PC-3 (cell line): ENCODE measurements around the gene BMPR1A. TPM values are rescaled to one million over a fixed set of nuclear protein-coding genes. Genes with fewer than 3 reads are reported as not detected.

Source experiments
- ATAC-seq: fragments of 200-7000 bp; cut with Tn5 transposase; 2 replicates; pipeline ENCODE4 v1.9.1; 2020; ENCODE audit warnings: mild to moderate bottlenecking, moderate library complexity
- BruUV-seq: library from RNA; stranded (reverse); fragments of 400-500 nt; replicated peaks from 2 replicates; lab custom pipeline; 2021; lab: Mats Ljungman, UMichigan
- CTCF ChIA-PET: fragments of 300-600 bp; sonication (Branson Sonifier 250); formaldehyde crosslinking; loops from one replicate; lab custom pipeline; 2022; ENCODE audit warnings: antibody characterized with exemption; lab: Charles Lee
- POLR2A ChIA-PET: fragments of 300-600 bp; sonication (Branson Sonifier 250); formaldehyde crosslinking; loops from one replicate; lab custom pipeline; 2022; ENCODE audit warnings: antibody characterized with exemption; ENCODE audit not compliant: unreplicated experiment; lab: Charles Lee
- DNase-seq: peaks from one replicate; pipeline ENCODE4 v3.0.0-alpha.2; 2015
- H2AFZ ChIP-seq: fragments of 300-600 bp; sonication (generic); 2 replicates; pipeline ENCODE4 v1.6.0; 2016; ENCODE audit warnings: antibody characterized with exemption, low read length
- H3F3A ChIP-seq: fragments of 300-600 bp; sonication (generic); one replicate; pipeline ENCODE4 v1.6.0; 2017; ENCODE audit warnings: antibody characterized with exemption, low read length, control low read depth, mild to moderate bottlenecking; ENCODE audit not compliant: unreplicated experiment
- H3K27ac ChIP-seq: fragments of 300-600 bp; sonication (generic); 2 replicates; pipeline ENCODE4 v1.5.1; 2016; ENCODE audit warnings: mild to moderate bottlenecking, low read length
- H3K27me3 ChIP-seq: fragments of 300-600 bp; sonication (generic); 2 replicates; pipeline ENCODE4 v1.6.1; 2016; ENCODE audit warnings: low read length, mixed read lengths
- H3K36me3 ChIP-seq: fragments of 300-600 bp; sonication (generic); 2 replicates; pipeline ENCODE4 v1.6.1; 2016; ENCODE audit warnings: low read depth, mixed run types, low read length, mixed read lengths
- H3K4me1 ChIP-seq: fragments of 300-600 bp; sonication (generic); 2 replicates; pipeline ENCODE4 v1.5.1; 2016; ENCODE audit warnings: low read length; ENCODE audit not compliant: insufficient read depth
- H3K4me2 ChIP-seq: fragments of 300-600 bp; sonication (generic); 2 replicates; pipeline ENCODE4 v1.6.0; 2016; ENCODE audit warnings: low read length
- H3K4me3 ChIP-seq: fragments of 300-600 bp; sonication (generic); 2 replicates; pipeline ENCODE4 v1.5.1; 2016; ENCODE audit warnings: mild to moderate bottlenecking, low read length, mixed read lengths
- H3K79me2 ChIP-seq: fragments of 300-600 bp; sonication (generic); 2 replicates; pipeline ENCODE4 v1.6.1; 2017; ENCODE audit warnings: low read length, mixed read lengths
- H3K9ac ChIP-seq: fragments of 300-600 bp; sonication (generic); 2 replicates; pipeline ENCODE4 v1.6.0; 2016; ENCODE audit warnings: mild to moderate bottlenecking, low read length
- H3K9me2 ChIP-seq: fragments of 300-600 bp; sonication (generic); replicated peaks from 2 replicates; pipeline ENCODE4 v1.6.1; 2016; ENCODE audit warnings: mixed run types, low read length, mixed read lengths
- H3K9me3 ChIP-seq: fragments of 300-600 bp; sonication (generic); 2 replicates; pipeline ENCODE4 v1.6.1; 2016; ENCODE audit warnings: low read length, mixed read lengths
- H4K20me1 ChIP-seq: fragments of 300-600 bp; sonication (generic); 2 replicates; pipeline ENCODE4 v1.6.1; 2016; ENCODE audit warnings: low read length, mixed read lengths
- CTCF ChIP-seq: fragments of 300-600 bp; sonication (generic); conservative IDR thresholded peaks from 2 replicates; pipeline ENCODE4 v1.5.1; 2017; ENCODE audit warnings: antibody characterized with exemption, low read depth, mild to moderate bottlenecking, low read length
- EZH2 ChIP-seq: fragments of 300-600 bp; sonication (generic); IDR thresholded peaks from one replicate; pipeline ENCODE4 v1.6.1; 2017; ENCODE audit warnings: antibody characterized with exemption, mild to moderate bottlenecking, low read length; ENCODE audit not compliant: unreplicated experiment
- EZH2phosphoT487 ChIP-seq: fragments of 300-600 bp; sonication (generic); IDR thresholded peaks from 2 replicates; pipeline ENCODE4 v1.6.1; 2018; ENCODE audit warnings: mild to moderate bottlenecking, antibody characterized with exemption, low read length, borderline replicate concordance
- intact Hi-C: fragments of 100-400 bp; cut with micrococcal nuclease; formaldehyde crosslinking; loops from 2 replicates; pipeline ENCODE4 v1.9.0; 2023
- total RNA-seq: library from RNA; depleted of rRNA; stranded (reverse); fragments of >200 nt; gene quantifications from 2 replicates; pipeline ENCODE4 v1.2.3, GENCODE V29; 2014

Gene BMPR1A
- total RNA-seq, 1 experiment from 2014 or later: 14.5 TPM

- no peak for DNase-seq
- no peaks in the 10 kb centered on the region for H3K27me3 ChIP-seq
- no peak for TF ChIP-seq CTCF
- TF ChIP-seq EZH2phosphoT487: no peak
- no peak for TF ChIP-seq EZH2
- ChIA-PET CTCF (no interaction called here), POLR2A (no interaction called here)
- H3K4me2 ChIP-seq: no peak overlapping the region
- BruUV-seq: no TSS peak
- no peak overlapping the region for H2AFZ ChIP-seq
- intact Hi-C loops: no loop called here
- no peak overlapping the region for H3K9ac ChIP-seq
- no peaks in the 10 kb centered on the region for H3K36me3 ChIP-seq
- peaks cover 21% of the 10 kb centered on the region for H3K79me2 ChIP-seq
- no peak overlapping the region for H3K4me3 ChIP-seq
- no peak overlapping the region for H3K27ac ChIP-seq
- no peaks in the 10 kb centered on the region for H4K20me1 ChIP-seq
- H3K9me2 ChIP-seq: no peaks in the 10 kb centered on the region
- peaks cover 15% of the 10 kb centered on the region for H3K4me1 ChIP-seq
- no peaks in the 10 kb centered on the region for H3F3A ChIP-seq
- H3K9me3 ChIP-seq: no peaks in the 10 kb centered on the region
- no peak for ATAC-seq
These were observed 57.6 kb downstream of the BMPR1A start for GRCh38 chr10:86813982-86814381.

GRCh38 chr10:86815035-86815617 is 58.7 kb downstream of the BMPR1A start:
- intact Hi-C loops: no loop called here
- ChIA-PET CTCF (no interaction called here), POLR2A (no interaction called here)

More at GRCh38 chr10:86815035-86815617, 58.7 kb downstream of the BMPR1A start:
- Histone ChIP-seq H3K4me1 (peaks cover 15% of the 10 kb centered on the region), H3K9me3 (no peaks in the 10 kb centered on the region), H3K4me2 (0 out of 2 replicates have a peak overlapping the region, but pooled peaks have one; percentile 0), H3K9me2 (no peaks in the 10 kb centered on the region), H3K36me3 (no peaks in the 10 kb centered on the region), H3K79me2 (peaks cover 21% of the 10 kb centered on the region), H3F3A (no peaks in the 10 kb centered on the region), H3K4me3 (no peak overlapping the region), H3K27me3 (no peaks in the 10 kb centered on the region), H3K9ac (no peak overlapping the region), H3K27ac (peak overlapping the region; percentile 2; the same call in 1 of the 2 replicates), H4K20me1 (no peaks in the 10 kb centered on the region), H2AFZ (no peak overlapping the region)
- DNase-seq (no peak), ATAC-seq (peak; percentile 54)
- no TSS peak for BruUV-seq
- TF ChIP-seq EZH2: no peak
- no peak for TF ChIP-seq EZH2phosphoT487
- no peak for TF ChIP-seq CTCF
